Hematopoietic multipotent progenitor cell treated with erythropoietin and hydrocortisone succinate and interleukin-3 and kit ligand, for 4 days (in vitro differentiated cells): ENCODE measurements around the gene MRPL48.

ENCODE experiments used
- DNase-seq: peaks from one replicate; pipeline ENCODE4 v3.0.0-alpha.2; 2015

The MRPL48 gene

GRCh38 chr11:73894725-73895335 lies 107.2 kb downstream of the MRPL48 start:
- DNase-seq = no peak

- DNase-seq = no peak
Measured at GRCh38 chr11:73902303-73902702, 114.6 kb downstream of the MRPL48 start.

GRCh38 chr11:73907191-73907590 lies 119.5 kb downstream of the MRPL48 start:
- DNase-seq = peak; percentile 57

GRCh38 chr11:73912026-73912425 lies 124.4 kb downstream of the MRPL48 start:
- no peak for DNase-seq

- DNase-seq = no peak
Measured at GRCh38 chr11:73913472-73913871, 125.8 kb downstream of the MRPL48 start.

GRCh38 chr11:73914284-73914683 lies 126.6 kb downstream of the MRPL48 start:
- DNase-seq = no peak
